H1 (cell line): ENCODE data around the gene ZNF148. TPM values are rescaled to one million over a fixed set of nuclear protein-coding genes. Genes with fewer than 3 reads are reported as not detected.

Source experiments
- BACH1 ChIP-seq: IDR thresholded peaks from 2 replicates; pipeline ENCODE4 v1.6.1; 2012; ENCODE audit warnings: low read length, improper control_type of control experiment
- CHD7 ChIP-seq: fragments of 300-600 bp; sonication (generic); IDR thresholded peaks from 2 replicates; pipeline ENCODE4 v1.7.1; 2012; ENCODE audit warnings: low read length, moderate library complexity, mild to moderate bottlenecking, inconsistent platforms; ENCODE audit not compliant: insufficient replicate concordance
- CTCF ChIP-seq, 3 experiments: IDR thresholded peaks; 1 replicate in 2 of 3; 2 replicates in 1 of 3; pipeline versions ENCODE4 v1.5.1 to v1.6.1; 2011; ENCODE audit warnings: low read length in 3 of 3, mild to moderate bottlenecking in 3 of 3, inconsistent platforms in 2 of 3, low read depth in 1 of 3, moderate library complexity in 1 of 3; ENCODE audit not compliant: insufficient read depth in 1 of 3; ENCODE audit errors: control extremely low read depth in 1 of 3
- KDM4A ChIP-seq: IDR thresholded peaks from one replicate; pipeline ENCODE4 v1.7.1; 2012; ENCODE audit warnings: low read depth, mild to moderate bottlenecking, moderate library complexity, low read length, inconsistent platforms; ENCODE audit not compliant: severe bottlenecking
- MAFK ChIP-seq: IDR thresholded peaks from 2 replicates; pipeline ENCODE4 v1.6.1; 2012; ENCODE audit warnings: low read depth, mild to moderate bottlenecking, improper control_type of control experiment, low read length
- RFX5 ChIP-seq: IDR thresholded peaks from 2 replicates; pipeline ENCODE4 v1.6.1; 2011; ENCODE audit warnings: low read depth, low read length, improper control_type of control experiment, borderline replicate concordance
- polyA plus RNA-seq, 7 experiments: library from polyadenylated mRNA; depleted of rRNA in 3 of 7; stranded (reverse) in 5 of 7; unstranded in 2 of 7; fragments of >200 nt in 5 of 7; fragments of 200-250 nt in 2 of 7; gene quantifications; 1 replicate in 5 of 7; 2 replicates in 1 of 7; 4 replicates in 1 of 7; pipeline versions ENCODE4 v1.2.1 to v1.2.3, GENCODE V29; 2011 to 2013; ENCODE audit warnings: missing spikeins in 2 of 7, mixed read lengths in 2 of 7
- total RNA-seq: library from RNA; stranded (reverse); fragmentation: NEBNext Ultra II Directional; extraction: Animal tissue kit (Norgen Biotek cat#: 25700); gene quantifications from 2 replicates; pipeline ENCODE4 v1.2.1, GENCODE V29; 2021

ZNF148 gene
- total and polyA plus RNA-seq, 2 of the 8 experiments (the other 6 are each of a cell fraction or from before 2014, with no cell fraction given), result 3.7 to 22.6 TPM

GRCh38 chr3:125221831-125222230 is 153.3 kb downstream of the ZNF148 start (continued):
- no peak for TF ChIP-seq CHD7
- TF ChIP-seq BACH1, result no peak
- TF ChIP-seq RFX5, result no peak
- TF ChIP-seq MAFK, result no peak
- TF ChIP-seq KDM4A, result no peak
- no peak for TF ChIP-seq CTCF (IDR thresholded peaks at IDR 0.05; ENCODE audit: control extremely low read depth in 1 of 3, insufficient read depth in 1 of 3, low read depth in 1 of 3, low read length in 3 of 3)
